Measurements from ENCODE around the gene LRRC9.

The LRRC9 gene

GRCh38 chr14:59983048-59983447 lies 63.1 kb downstream of the LRRC9 start:
- TF ChIP-seq, protein P1, sequence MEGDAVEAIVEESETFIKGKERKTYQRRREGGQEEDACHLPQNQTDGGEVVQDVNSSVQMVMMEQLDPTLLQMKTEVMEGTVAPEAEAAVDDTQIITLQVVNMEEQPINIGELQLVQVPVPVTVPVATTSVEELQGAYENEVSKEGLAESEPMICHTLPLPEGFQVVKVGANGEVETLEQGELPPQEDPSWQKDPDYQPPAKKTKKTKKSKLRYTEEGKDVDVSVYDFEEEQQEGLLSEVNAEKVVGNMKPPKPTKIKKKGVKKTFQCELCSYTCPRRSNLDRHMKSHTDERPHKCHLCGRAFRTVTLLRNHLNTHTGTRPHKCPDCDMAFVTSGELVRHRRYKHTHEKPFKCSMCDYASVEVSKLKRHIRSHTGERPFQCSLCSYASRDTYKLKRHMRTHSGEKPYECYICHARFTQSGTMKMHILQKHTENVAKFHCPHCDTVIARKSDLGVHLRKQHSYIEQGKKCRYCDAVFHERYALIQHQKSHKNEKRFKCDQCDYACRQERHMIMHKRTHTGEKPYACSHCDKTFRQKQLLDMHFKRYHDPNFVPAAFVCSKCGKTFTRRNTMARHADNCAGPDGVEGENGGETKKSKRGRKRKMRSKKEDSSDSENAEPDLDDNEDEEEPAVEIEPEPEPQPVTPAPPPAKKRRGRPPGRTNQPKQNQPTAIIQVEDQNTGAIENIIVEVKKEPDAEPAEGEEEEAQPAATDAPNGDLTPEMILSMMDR (IDR thresholded peaks at IDR 0.05; ENCODE audit: insufficient read depth, low read depth, low read length, missing control alignments): no peak
- no peak overlapping the region for H3K4me3 ChIP-seq (ENCODE audit: low read length)
- no peak for DNase-seq (ENCODE audit: low read depth)

DNA sequence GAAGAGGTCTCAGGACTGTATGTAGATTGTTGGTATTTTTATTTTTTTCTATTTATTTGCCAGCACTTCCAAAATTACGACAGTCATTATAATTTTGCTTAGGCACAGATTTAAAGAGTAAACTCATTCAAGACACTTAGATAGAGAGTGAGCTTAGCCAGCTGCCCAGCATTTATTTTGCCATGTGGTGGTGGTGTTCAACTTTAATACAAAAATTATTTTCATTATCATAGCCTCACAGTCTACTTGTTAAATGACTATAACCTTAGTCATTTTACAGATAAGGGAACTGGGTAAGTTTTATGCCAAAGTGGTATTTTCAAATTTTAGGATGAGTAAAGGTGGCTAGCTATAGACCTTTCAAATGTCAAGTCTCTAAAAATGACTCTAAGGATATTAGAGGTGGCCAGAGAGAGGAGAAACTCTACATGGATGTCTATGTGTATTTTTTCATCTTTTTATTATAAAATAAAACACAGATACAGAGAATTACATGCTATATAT lies 66.7 kb downstream of the LRRC9 start:
- TF ChIP-seq, protein P1 (IDR thresholded peaks at IDR 0.05; ENCODE audit: insufficient read depth, low read depth, low read length, missing control alignments): no peak
- DNase-seq (ENCODE audit: low read depth): no peak
- no peak overlapping the region for H3K4me3 ChIP-seq (ENCODE audit: low read length)

GRCh38 chr14:59997449-59997848 lies 77.5 kb downstream of the LRRC9 start:
- TF ChIP-seq, protein P1 (IDR thresholded peaks at IDR 0.05; ENCODE audit: insufficient read depth, low read depth, low read length, missing control alignments): no peak
- DNase-seq (ENCODE audit: low read depth): peak; percentile 2
- no peak overlapping the region for H3K4me3 ChIP-seq (ENCODE audit: low read length)

DNA sequence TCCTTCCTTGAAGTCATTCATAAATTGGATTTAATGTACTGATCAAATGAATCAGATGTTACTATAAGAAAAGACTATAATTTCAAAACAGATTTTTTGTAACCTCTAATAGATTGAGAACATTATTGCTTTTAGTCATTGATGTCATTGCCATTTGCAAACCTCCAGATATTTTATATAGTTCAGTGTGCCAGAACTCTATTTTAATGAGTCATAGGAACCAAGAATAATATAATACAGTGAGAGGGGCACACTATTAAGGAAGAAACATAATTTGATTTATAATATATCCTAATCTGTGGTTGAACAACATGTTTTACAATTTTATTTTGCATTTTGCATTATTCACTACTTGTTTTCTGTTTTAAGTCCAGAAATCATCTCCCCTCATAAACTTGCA lies 78.0 kb downstream of the LRRC9 start:
- TF ChIP-seq, protein P1 (IDR thresholded peaks at IDR 0.05; ENCODE audit: insufficient read depth, low read depth, low read length, missing control alignments): no peak
- DNase-seq (ENCODE audit: low read depth): no peak
- H3K4me3 ChIP-seq (ENCODE audit: low read length): no peak overlapping the region

DNA sequence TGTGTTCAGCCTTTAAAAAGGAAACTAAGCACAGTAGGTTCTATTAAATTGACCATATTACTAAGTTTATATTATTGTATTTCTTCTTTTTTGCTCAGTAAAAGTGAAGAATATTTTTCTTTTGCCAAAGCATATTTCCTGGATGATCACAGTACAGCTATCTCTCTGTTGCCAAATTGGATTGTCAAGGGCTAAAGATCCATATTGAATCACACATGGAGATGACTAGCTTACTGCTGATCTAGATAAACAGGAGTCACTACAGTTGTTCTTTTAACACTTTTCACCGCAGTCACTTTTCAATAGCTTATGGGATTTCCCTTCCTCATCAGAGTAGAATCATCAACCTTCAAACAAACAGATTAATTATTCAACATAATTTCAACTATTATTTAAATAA lies 78.6 kb downstream of the LRRC9 start:
- peak; percentile 5 for DNase-seq (ENCODE audit: low read depth)
- no peak overlapping the region for H3K4me3 ChIP-seq (ENCODE audit: low read length)
- TF ChIP-seq, protein P1 (IDR thresholded peaks at IDR 0.05; ENCODE audit: insufficient read depth, low read depth, low read length, missing control alignments): no peak

- no peak overlapping the region for H3K4me3 ChIP-seq (ENCODE audit: low read length)
- DNase-seq (ENCODE audit: low read depth): no peak
- TF ChIP-seq, protein P1 (IDR thresholded peaks at IDR 0.05; ENCODE audit: insufficient read depth, low read depth, low read length, missing control alignments): no peak
Observed at GRCh38 chr14:60002819-60003492, 83.0 kb downstream of the LRRC9 start.

DNA sequence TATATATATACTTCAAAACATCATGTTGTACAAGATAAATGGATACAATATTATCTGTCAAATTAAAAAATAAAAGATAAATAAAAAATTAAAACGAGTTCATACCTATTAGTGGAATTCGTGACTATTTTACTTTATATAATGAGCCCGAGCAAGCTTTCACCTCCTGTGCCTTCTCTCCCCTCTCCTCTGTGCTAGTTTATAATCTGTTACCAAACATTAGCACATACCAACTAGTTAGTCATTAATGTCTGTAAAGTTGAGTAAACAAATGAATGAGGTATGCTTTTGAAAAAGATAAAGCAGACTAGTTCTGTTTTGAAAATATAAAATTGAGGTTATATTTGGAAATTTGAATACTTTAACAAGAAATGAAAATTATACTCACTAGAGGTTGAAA lies 84.0 kb downstream of the LRRC9 start:
- TF ChIP-seq, protein P1 (IDR thresholded peaks at IDR 0.05; ENCODE audit: insufficient read depth, low read depth, low read length, missing control alignments): no peak
- H3K4me3 ChIP-seq (ENCODE audit: low read length): no peak overlapping the region
- peak; percentile 7 for DNase-seq (ENCODE audit: low read depth)

All from epithelial cell of esophagus (primary cell).